A549 (cell line): ENCODE results near the gene F8A1. TPM values are rescaled to one million over a fixed set of nuclear protein-coding genes. Genes with fewer than 3 reads are reported as not detected.
"Not testable (repeated sequence)": the region's sequence is repeated elsewhere in the genome, so short reads cannot be mapped to it uniquely, and the experiment has no call there.

ENCODE experiments used
- ATAC-seq, 2 experiments: fragments of 200-7000 bp in 1 of 2; fragments of >200 bp in 1 of 2; cut with Nextera tagmentation in 1 of 2; cut with Tn5 transposase in 1 of 2; 3 replicates each; pipeline versions ENCODE4 v1.8.0 to v1.9.1; 2018 to 2020; ENCODE audit warnings: mild to moderate bottlenecking in 1 of 2, moderate library complexity in 1 of 2
- CTCF ChIA-PET: fragments of 300-600 bp; sonication (Branson Sonifier 250); formaldehyde crosslinking; extraction: SDS; loops from one replicate; lab custom pipeline; 2021; ENCODE audit warnings: antibody characterized with exemption, inconsistent platforms; lab: Yijun Ruan, JAX
- POLR2A ChIA-PET: fragments of 350-600 bp; formaldehyde crosslinking; extraction: SDS; loops from one replicate; lab custom pipeline; 2021; ENCODE audit warnings: antibody characterized with exemption, inconsistent platforms; lab: Yijun Ruan, JAX
- DNase-seq, 2 experiments: peaks; one replicate each; pipeline versions ENCODE4 v3.0.0 to v3.0.0-alpha.2; 2011 to 2016; ENCODE audit warnings: low read depth in 1 of 2, low spot score in 1 of 2
- FAIRE-seq: peaks from 2 replicates; lab custom pipeline; 2011; peaks lifted over from hg19 to GRCh38; lab: Jason Lieb, UNC
- H3K27ac ChIP-seq, 2 experiments: fragments of >200 bp; sonication (Bioruptor Twin); formaldehyde crosslinking; 3 replicates each; pipeline ENCODE4 v1.5.1; 2016 to 2017
- H3K4me1 ChIP-seq: fragments of >200 bp; sonication (Bioruptor Twin); formaldehyde crosslinking; 3 replicates; pipeline ENCODE4 v1.6.1; 2016
- H3K4me2 ChIP-seq: fragments of >200 bp; sonication (Bioruptor Twin); formaldehyde crosslinking; 3 replicates; pipeline ENCODE4 v1.6.1; 2016
- H3K4me3 ChIP-seq: fragments of >200 bp; sonication (Bioruptor Twin); formaldehyde crosslinking; 3 replicates; pipeline ENCODE4 v1.5.1; 2016
- H3K9me3 ChIP-seq: fragments of >200 bp; sonication (Bioruptor Twin); formaldehyde crosslinking; 3 replicates; pipeline ENCODE4 v1.6.1; 2016
- CHD2 ChIP-seq: fragments of 150-350 bp; IDR thresholded peaks from 2 replicates; pipeline ENCODE4 v1.6.1; 2014; ENCODE audit warnings: low read length; ENCODE audit not compliant: partially characterized antibody
- KDM5A ChIP-seq: fragments of 200-600 bp; sonication (generic); IDR thresholded peaks from 2 replicates; pipeline ENCODE4 v1.6.1; 2016; ENCODE audit warnings: antibody characterized with exemption, mild to moderate bottlenecking
- SREBF2 ChIP-seq: fragments of 450-650 bp; IDR thresholded peaks from 2 replicates; pipeline ENCODE4 v1.6.1; 2014; ENCODE audit warnings: mild to moderate bottlenecking, moderate library complexity
- ZFP36 ChIP-seq: fragments of 450-650 bp; IDR thresholded peaks from 2 replicates; pipeline ENCODE4 v1.6.1; 2014; ENCODE audit warnings: borderline replicate concordance; ENCODE audit not compliant: partially characterized antibody
- WGBS: methylation state at CpG from one replicate; pipeline ENCODE4 v1.1.6; 2017; ENCODE audit errors: missing lambda C conversion rate; 5-methylcytosine and 5-hydroxymethylcytosine counted together
- polyA plus RNA-seq, 4 experiments: library from polyadenylated mRNA; depleted of rRNA in 3 of 4; stranded (reverse); fragments of >200 nt; fragmentation: RNase III in 1 of 4; extraction: RNeasy Plus Mini Kit Qiagen cat#74134 plus additional on column Dnase treatment in 1 of 4; gene quantifications; 2 replicates in 3 of 4; 3 replicates in 1 of 4; pipeline ENCODE4 v1.2.3, GENCODE V29; 2011 to 2017
- TF ChIP-seq, protein P1 (sequence below): fragments of 450-650 bp; IDR thresholded peaks from 2 replicates; pipeline ENCODE4 v1.6.1; 2014; ENCODE audit warnings: antibody characterized with exemption

F8A1 gene
- polyA plus RNA-seq, 2 of the 4 experiments (the other 2 are of a cell fraction) = 16.8 to 44.5 TPM

DNA sequence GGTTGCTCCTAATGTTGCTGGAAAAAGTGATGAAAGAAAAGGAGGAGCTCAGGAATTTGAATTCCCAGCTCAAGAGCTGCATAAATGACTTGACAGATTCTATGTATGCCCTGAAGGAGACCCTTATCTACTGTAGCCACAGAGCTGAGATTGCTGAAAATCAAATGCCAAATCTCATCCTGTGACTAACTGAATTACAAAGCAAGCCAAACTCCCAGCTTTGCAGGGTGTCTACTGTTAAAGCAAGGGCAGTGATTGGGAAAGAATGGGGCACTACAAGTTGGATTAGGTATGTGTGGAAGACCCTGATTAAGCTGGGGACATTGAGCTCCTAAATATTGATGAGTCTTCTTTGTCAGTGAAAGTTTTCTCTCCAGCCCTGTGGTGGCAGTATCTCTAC, 30.9 kb upstream of the F8A1 start:
- Histone ChIP-seq H3K4me2 (no peak overlapping the region), H3K4me1 (no peaks in the 10 kb centered on the region), H3K9me3 (no peaks in the 10 kb centered on the region), H3K4me3 (no peak overlapping the region), H3K27ac (no peak overlapping the region)
- TF ChIP-seq KDM5A = no peak
- FAIRE-seq = peak; percentile 43
- ATAC-seq = no peak
- CTCF ChIA-PET = no interaction called here
- DNase-seq = no peak
- POLR2A ChIA-PET = no interaction called here

DNA sequence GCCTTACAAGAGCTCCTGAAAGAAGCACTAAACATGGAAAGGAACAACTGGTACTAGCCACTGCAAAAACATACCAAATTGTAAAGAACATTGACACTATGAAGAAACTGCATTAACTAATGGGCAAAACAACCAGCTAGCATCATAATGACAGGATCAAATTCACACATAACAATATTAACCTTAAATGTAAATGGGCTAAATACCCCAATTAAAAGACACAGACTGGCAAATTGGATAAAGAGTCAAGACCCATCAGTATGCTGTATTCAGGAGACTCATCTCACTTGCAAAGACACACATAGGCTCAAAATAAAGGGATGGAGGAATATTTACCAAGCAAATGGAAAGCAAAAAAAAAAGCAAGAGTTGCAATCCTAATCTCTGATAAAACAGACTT, 17.6 kb upstream of the F8A1 start:
- H3K4me3 ChIP-seq, H3K9me3 ChIP-seq, DNase-seq, FAIRE-seq, ATAC-seq, H3K4me2 ChIP-seq, POLR2A ChIA-PET, CTCF ChIA-PET, H3K27ac ChIP-seq, H3K4me1 ChIP-seq: not testable (repeated sequence)

- Histone ChIP-seq H3K9me3 (no peaks in the 10 kb centered on the region; the same call in 2 of the 3 replicates), H3K4me1 (peaks cover 6% of the 10 kb centered on the region; the same call in 1 of the 3 replicates), H3K27ac (no peak overlapping the region), H3K4me2 (no peak overlapping the region), H3K4me3 (no peak overlapping the region)
- TF ChIP-seq CHD2 = no peak
- TF ChIP-seq, protein P1, sequence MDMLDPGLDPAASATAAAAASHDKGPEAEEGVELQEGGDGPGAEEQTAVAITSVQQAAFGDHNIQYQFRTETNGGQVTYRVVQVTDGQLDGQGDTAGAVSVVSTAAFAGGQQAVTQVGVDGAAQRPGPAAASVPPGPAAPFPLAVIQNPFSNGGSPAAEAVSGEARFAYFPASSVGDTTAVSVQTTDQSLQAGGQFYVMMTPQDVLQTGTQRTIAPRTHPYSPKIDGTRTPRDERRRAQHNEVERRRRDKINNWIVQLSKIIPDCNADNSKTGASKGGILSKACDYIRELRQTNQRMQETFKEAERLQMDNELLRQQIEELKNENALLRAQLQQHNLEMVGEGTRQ = no peak
- TF ChIP-seq SREBF2 = no peak
- TF ChIP-seq ZFP36 = no peak
- ChIA-PET CTCF (no interaction called here), POLR2A (no interaction called here)
- no peak for ATAC-seq
- no peak for FAIRE-seq
- 51% methylated on average over 2 of the region's 2 CpGs for WGBS
- no peak for DNase-seq
Measured at GRCh38 chrX:154873329-154873728, 12.8 kb upstream of the F8A1 start.

GRCh38 chrX:154884069-154884468, 2.1 kb upstream of the F8A1 start:
- H3K9me3 ChIP-seq, H3K4me1 ChIP-seq, ATAC-seq, FAIRE-seq, H3K27ac ChIP-seq, CTCF ChIA-PET, POLR2A ChIA-PET, H3K4me3 ChIP-seq, DNase-seq, H3K4me2 ChIP-seq: not testable (repeated sequence)
- WGBS = no CpG with 5 or more reads among the region's 8 CpGs

DNA sequence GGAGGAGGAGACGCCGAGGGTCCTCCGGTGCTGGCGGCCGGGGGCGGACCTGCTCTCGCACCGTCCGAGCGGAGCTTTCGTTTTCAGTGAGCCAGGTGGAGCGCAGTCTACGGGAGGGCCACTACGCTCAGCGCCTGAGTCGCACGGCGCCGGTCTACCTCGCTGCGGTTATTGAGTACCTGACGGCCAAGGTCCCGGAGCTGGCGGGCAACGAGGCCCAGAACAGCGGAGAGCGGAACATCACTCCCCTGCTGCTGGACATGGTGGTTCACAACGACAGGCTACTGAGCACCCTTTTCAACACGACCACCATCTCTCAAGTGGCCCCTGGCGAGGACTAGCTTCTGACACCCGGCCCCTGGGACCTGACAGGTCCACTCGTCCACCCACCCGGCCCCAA, 1.1 kb upstream of the F8A1 start:
- H3K4me3 ChIP-seq, H3K4me1 ChIP-seq, H3K4me2 ChIP-seq, ATAC-seq, H3K9me3 ChIP-seq, FAIRE-seq, POLR2A ChIA-PET, H3K27ac ChIP-seq, DNase-seq, CTCF ChIA-PET: not testable (repeated sequence)
- no CpG with 5 or more reads among the region's 33 CpGs for WGBS

DNA sequence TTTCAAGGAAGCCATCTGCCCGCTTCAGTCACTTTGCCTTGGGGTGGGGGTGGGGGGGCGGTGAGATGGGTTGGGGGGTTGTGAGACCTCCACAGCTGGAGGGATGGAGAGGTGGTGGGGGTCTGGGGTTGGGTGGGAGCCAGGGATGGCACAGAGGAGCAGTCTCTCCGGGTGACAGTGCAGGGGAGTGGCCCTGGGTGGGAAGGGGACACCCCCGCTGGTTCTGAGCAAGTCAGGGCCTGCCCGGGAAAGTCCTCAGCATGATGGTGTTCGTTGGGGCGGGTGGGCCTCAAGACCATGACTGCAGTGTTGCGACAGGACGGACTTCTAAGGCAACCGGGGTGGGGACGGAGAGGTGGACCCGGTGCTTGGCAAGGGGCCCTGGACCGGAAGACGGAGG, 606 bp upstream of the F8A1 start:
- H3K9me3 ChIP-seq, CTCF ChIA-PET, H3K4me1 ChIP-seq, H3K4me3 ChIP-seq, DNase-seq, POLR2A ChIA-PET, FAIRE-seq: not testable (repeated sequence)
- H3K4me2 ChIP-seq = 0 out of 3 replicates have a peak overlapping the region, but pooled peaks have one; percentile 21
- peak in 1 of 2 experiments; percentile 1; a peak in 1 of 6 replicates for ATAC-seq
- WGBS = 76% methylated on average over 3 of the region's 14 CpGs
- peak overlapping the region in 1 of 2 experiments; percentile 75; a peak in 3 of 6 replicates for H3K27ac ChIP-seq

DNA sequence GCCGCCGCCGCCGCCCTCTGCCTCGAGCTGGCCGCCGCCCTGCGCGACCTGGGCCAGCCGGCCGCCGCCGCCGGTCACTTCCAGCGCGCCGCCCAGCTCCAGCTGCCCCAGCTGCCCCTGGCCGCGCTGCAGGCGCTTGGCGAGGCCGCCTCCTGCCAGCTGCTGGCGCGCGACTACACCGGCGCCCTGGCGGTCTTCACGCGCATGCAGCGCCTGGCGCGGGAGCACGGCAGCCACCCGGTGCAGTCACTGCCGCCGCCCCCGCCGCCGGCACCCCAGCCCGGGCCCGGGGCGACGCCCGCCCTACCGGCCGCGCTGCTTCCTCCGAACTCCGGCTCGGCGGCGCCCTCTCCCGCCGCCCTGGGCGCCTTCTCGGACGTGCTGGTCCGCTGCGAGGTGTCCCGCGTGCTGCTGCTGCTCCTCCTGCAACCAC, 650 bp downstream of the F8A1 start:
- CTCF ChIA-PET = not testable (repeated sequence)

More for the DNA sequence above, 650 bp downstream of the F8A1 start:
- H3K4me3 ChIP-seq, H3K27ac ChIP-seq, H3K4me1 ChIP-seq, POLR2A ChIA-PET, H3K9me3 ChIP-seq, H3K4me2 ChIP-seq, DNase-seq, FAIRE-seq: not testable (repeated sequence)
- peak; percentile 72 to 83 for ATAC-seq
- WGBS = no CpG with 5 or more reads among the region's 62 CpGs
